HTERT RPE-1 (cell line): Measurements from ENCODE around the gene OGG1.

Source experiments
- in situ Hi-C: fragments of 300-500 bp; cut with MboI; formaldehyde crosslinking; loops from 4 replicates; pipeline ENCODE4 v1.14.3; 2020; ENCODE audit warnings: low sequenced_read_pairs

OGG1 gene

GRCh38 chr3:9749645-9750555 is at the start of gene OGG1:
OGG1 (plus strand) TSS chr3:9749952; CDS start chr3:9750287, 335 bp downstream.
- in situ Hi-C loops = no loop called here

GRCh38 chr3:9700536-9700935 is 49.2 kb upstream of the OGG1 start:
- in situ Hi-C loops = no loop called here

GRCh38 chr3:9701006-9701405 is 48.7 kb upstream of the OGG1 start:
- in situ Hi-C loops = no loop called here

- in situ Hi-C loops = no loop called here
Observed at GRCh38 chr3:9701711-9702110, 48.0 kb upstream of the OGG1 start.

GRCh38 chr3:9703240-9703639 is 46.5 kb upstream of the OGG1 start:
- in situ Hi-C loops = no loop called here

GRCh38 chr3:9703736-9704346 is 45.9 kb upstream of the OGG1 start, which contains the start of gene CPNE9:
CPNE9 (plus strand) TSS chr3:9703833; CDS start chr3:9703997, 164 bp downstream.
- in situ Hi-C loops = no loop called here

GRCh38 chr3:9704347-9705322 is 45.1 kb upstream of the OGG1 start:
- in situ Hi-C loops = no loop called here

- in situ Hi-C loops = no loop called here
Observed at GRCh38 chr3:9710174-9710739, 39.5 kb upstream of the OGG1 start.

GRCh38 chr3:9712415-9712814 is 37.3 kb upstream of the OGG1 start:
- in situ Hi-C loops = no loop called here

GRCh38 chr3:9713142-9713541 is 36.6 kb upstream of the OGG1 start:
- in situ Hi-C loops = no loop called here

- in situ Hi-C loops = no loop called here
Observed at GRCh38 chr3:9715136-9715535, 34.6 kb upstream of the OGG1 start.

GRCh38 chr3:9715764-9716437 is 33.9 kb upstream of the OGG1 start:
- in situ Hi-C loops = no loop called here

GRCh38 chr3:9716801-9717555 is 32.8 kb upstream of the OGG1 start:
- in situ Hi-C loops = no loop called here

GRCh38 chr3:9717563-9717962 is 32.2 kb upstream of the OGG1 start:
- in situ Hi-C loops = no loop called here

GRCh38 chr3:9718118-9718517 is 31.6 kb upstream of the OGG1 start:
- in situ Hi-C loops = no loop called here

- in situ Hi-C loops = no loop called here
Observed at GRCh38 chr3:9721015-9721699, 28.6 kb upstream of the OGG1 start.

- in situ Hi-C loops = no loop called here
Observed at GRCh38 chr3:9721700-9722060, 28.1 kb upstream of the OGG1 start.

GRCh38 chr3:9725775-9726515 is 23.8 kb upstream of the OGG1 start:
- in situ Hi-C loops = no loop called here
